ENCODE data around the gene RCAN2. TPM values are rescaled to one million over a fixed set of nuclear protein-coding genes. Genes with fewer than 3 reads are reported as not detected.

RCAN2 gene
- total RNA-seq, 1 experiment from 2014 or later: not detected

GRCh38 chr6:46490425-46491200 lies 636 bp downstream of the RCAN2 start:
- TF ChIP-seq CTCF (IDR thresholded peaks at IDR 0.05; ENCODE audit: insufficient read depth in 1 of 2, low read depth in 1 of 2, low read length in 1 of 2, severe bottlenecking in 1 of 2, unreplicated experiment in 1 of 2): peak; percentile 38 to 50
- peaks cover 9% of the 10 kb centered on the region; the same call in 1 of the 2 replicates for H3K4me1 ChIP-seq
- H3K4me3 ChIP-seq (ENCODE audit: low read depth, low read length): peak overlapping the region; percentile 44
- Mint-ChIP-seq H3K9me3 (ENCODE audit: unreplicated experiment) (no peaks in the 10 kb centered on the region), H3K4me1 (ENCODE audit: low read depth, unreplicated experiment) (peaks cover 7% of the 10 kb centered on the region), H3K27ac (ENCODE audit: unreplicated experiment) (no peak overlapping the region), H3K4me3 (ENCODE audit: unreplicated experiment) (peak overlapping the region; percentile 73), H3K27me3 (ENCODE audit: insufficient read depth, unreplicated experiment) (peaks cover 30% of the 10 kb centered on the region), H3K36me3 (ENCODE audit: insufficient read depth, unreplicated experiment) (no peaks in the 10 kb centered on the region)
- CTCF ChIA-PET: interaction anchor here (1.4 kb wide), 1 partner anchor 71 kb away, joined by 3 read pairs; no protein-coding TSS in a partner anchor
- intact Hi-C loops (cut with micrococcal nuclease; ENCODE audit: unreplicated experiment): loop anchor here (1.0 to 10.0 kb wide), 3 partner anchors 71 to 396 kb away; no protein-coding TSS in a partner anchor
- peak; percentile 32 to 56 for DNase-seq
- POLR2A ChIA-PET: no interaction called here
- no peaks in the 10 kb centered on the region for H3K9me3 ChIP-seq
- no peaks in the 10 kb centered on the region for H3K36me3 ChIP-seq (ENCODE audit: control insufficient read depth, insufficient read depth, low read length)
- no peaks in the 10 kb centered on the region; the same call in none of the 2 replicates for H3K27me3 ChIP-seq (replicated peaks; ENCODE audit: control insufficient read depth, insufficient read depth, low read length)
- no TSS peak for BruUV-seq (replicated peaks)

GRCh38 chr6:46486181-46486580 lies 5.1 kb downstream of the RCAN2 start:
- no peak overlapping the region for H3K27ac Mint-ChIP-seq (ENCODE audit: unreplicated experiment)
- no peaks in the 10 kb centered on the region; the same call in none of the 2 replicates for H3K27me3 ChIP-seq (replicated peaks; ENCODE audit: control insufficient read depth, insufficient read depth, low read length)
- H3K36me3 Mint-ChIP-seq (ENCODE audit: insufficient read depth, unreplicated experiment): no peaks in the 10 kb centered on the region
- no peaks in the 10 kb centered on the region for H3K9me3 ChIP-seq
- CTCF ChIA-PET: no interaction called here
- TF ChIP-seq CTCF (IDR thresholded peaks at IDR 0.05; ENCODE audit: insufficient read depth in 1 of 2, low read depth in 1 of 2, low read length in 1 of 2, severe bottlenecking in 1 of 2, unreplicated experiment in 1 of 2): no peak
- no TSS peak for BruUV-seq (replicated peaks)
- H3K4me1 Mint-ChIP-seq (ENCODE audit: low read depth, unreplicated experiment): peaks cover 7% of the 10 kb centered on the region
- 0 out of 2 replicates have a peak, but pooled peaks cover 4% of the 10 kb centered on the region for H3K4me1 ChIP-seq
- POLR2A ChIA-PET: no interaction called here
- intact Hi-C loops (cut with micrococcal nuclease; ENCODE audit: unreplicated experiment): no loop called here
- no peak for DNase-seq
- H3K4me3 ChIP-seq (ENCODE audit: low read depth, low read length): no peak overlapping the region
- no peak overlapping the region for H3K4me3 Mint-ChIP-seq (ENCODE audit: unreplicated experiment)
- H3K27me3 Mint-ChIP-seq (ENCODE audit: insufficient read depth, unreplicated experiment): peaks cover 15% of the 10 kb centered on the region
- no peaks in the 10 kb centered on the region for H3K36me3 ChIP-seq (ENCODE audit: control insufficient read depth, insufficient read depth, low read length)
- no peaks in the 10 kb centered on the region for H3K9me3 Mint-ChIP-seq (ENCODE audit: unreplicated experiment)

- Histone ChIP-seq H3K27me3 (replicated peaks; ENCODE audit: control insufficient read depth, insufficient read depth, low read length) (no peaks in the 10 kb centered on the region; the same call in none of the 2 replicates), H3K4me1 (no peaks in the 10 kb centered on the region), H3K9me3 (no peaks in the 10 kb centered on the region), H3K36me3 (ENCODE audit: control insufficient read depth, insufficient read depth, low read length) (no peaks in the 10 kb centered on the region), H3K4me3 (ENCODE audit: low read depth, low read length) (no peak overlapping the region)
- intact Hi-C loops (cut with micrococcal nuclease; ENCODE audit: unreplicated experiment): no loop called here
- no peak overlapping the region for H3K4me3 Mint-ChIP-seq (ENCODE audit: unreplicated experiment)
- no TSS peak for BruUV-seq (replicated peaks)
- no peaks in the 10 kb centered on the region for H3K4me1 Mint-ChIP-seq (ENCODE audit: low read depth, unreplicated experiment)
- ChIA-PET CTCF (no interaction called here), POLR2A (no interaction called here)
- H3K9me3 Mint-ChIP-seq (ENCODE audit: unreplicated experiment): no peaks in the 10 kb centered on the region
- no peak overlapping the region for H3K27ac Mint-ChIP-seq (ENCODE audit: unreplicated experiment)
- H3K36me3 Mint-ChIP-seq (ENCODE audit: insufficient read depth, unreplicated experiment): no peaks in the 10 kb centered on the region
- no peak for TF ChIP-seq CTCF (IDR thresholded peaks at IDR 0.05; ENCODE audit: insufficient read depth in 1 of 2, low read depth in 1 of 2, low read length in 1 of 2, severe bottlenecking in 1 of 2, unreplicated experiment in 1 of 2)
- peaks cover 11% of the 10 kb centered on the region for H3K27me3 Mint-ChIP-seq (ENCODE audit: insufficient read depth, unreplicated experiment)
- DNase-seq: no peak
Observed at GRCh38 chr6:46484081-46484820, 7.0 kb downstream of the RCAN2 start.

All from Caco-2 (cell line).